ENCODE measurements around the gene PLCB4.

Gene PLCB4

DNA sequence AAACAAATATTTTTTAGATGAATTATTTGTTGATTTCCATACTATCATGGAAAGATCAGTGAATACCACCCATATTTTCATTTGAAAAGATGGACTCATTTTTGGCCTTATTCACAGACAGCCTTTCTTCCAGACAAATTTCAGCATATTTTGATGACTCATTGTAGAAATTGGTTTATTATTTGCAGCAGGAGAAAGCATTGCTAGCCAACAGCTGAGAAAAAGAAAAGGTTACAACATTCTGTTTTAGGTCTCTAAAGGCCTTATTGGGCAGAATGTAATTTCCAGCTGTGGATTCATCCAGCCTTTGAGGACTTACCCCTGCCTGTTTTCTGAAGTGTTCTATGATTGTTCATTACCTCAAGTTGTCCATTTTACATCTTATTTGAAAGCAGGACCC is 201.9 kb downstream of the PLCB4 start:
- DNase-seq (ENCODE audit: low read depth): no peak
- no peak overlapping the region for H3K4me3 ChIP-seq (ENCODE audit: low read depth, low read length)

DNA sequence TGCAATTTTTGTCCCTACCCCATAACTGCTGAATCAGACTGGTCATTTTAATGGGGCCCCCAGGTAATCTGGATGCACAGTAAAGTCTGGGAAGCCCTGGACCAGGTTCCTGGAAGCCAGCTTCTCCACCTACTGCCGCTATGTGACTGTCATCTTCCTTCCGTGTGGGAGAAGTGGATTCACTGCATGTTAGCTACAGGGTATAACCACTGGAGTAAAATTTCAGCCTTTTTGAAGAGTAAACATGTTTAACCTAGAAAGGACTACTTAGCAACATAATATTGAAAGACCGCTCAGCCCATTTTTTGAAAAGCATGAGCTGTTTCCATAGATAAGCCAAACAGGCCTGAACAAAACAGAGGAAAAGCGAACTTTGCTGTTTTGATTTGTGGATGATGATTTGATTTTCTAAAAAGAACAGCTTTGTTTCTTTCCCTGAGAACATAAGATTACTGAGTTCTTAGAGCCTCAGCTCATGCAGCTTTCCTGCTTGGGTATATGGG is 208.1 kb downstream of the PLCB4 start:
- H3K4me3 ChIP-seq (ENCODE audit: low read depth, low read length): no peak overlapping the region
- DNase-seq (ENCODE audit: low read depth): no peak
- TF ChIP-seq, protein P1, sequence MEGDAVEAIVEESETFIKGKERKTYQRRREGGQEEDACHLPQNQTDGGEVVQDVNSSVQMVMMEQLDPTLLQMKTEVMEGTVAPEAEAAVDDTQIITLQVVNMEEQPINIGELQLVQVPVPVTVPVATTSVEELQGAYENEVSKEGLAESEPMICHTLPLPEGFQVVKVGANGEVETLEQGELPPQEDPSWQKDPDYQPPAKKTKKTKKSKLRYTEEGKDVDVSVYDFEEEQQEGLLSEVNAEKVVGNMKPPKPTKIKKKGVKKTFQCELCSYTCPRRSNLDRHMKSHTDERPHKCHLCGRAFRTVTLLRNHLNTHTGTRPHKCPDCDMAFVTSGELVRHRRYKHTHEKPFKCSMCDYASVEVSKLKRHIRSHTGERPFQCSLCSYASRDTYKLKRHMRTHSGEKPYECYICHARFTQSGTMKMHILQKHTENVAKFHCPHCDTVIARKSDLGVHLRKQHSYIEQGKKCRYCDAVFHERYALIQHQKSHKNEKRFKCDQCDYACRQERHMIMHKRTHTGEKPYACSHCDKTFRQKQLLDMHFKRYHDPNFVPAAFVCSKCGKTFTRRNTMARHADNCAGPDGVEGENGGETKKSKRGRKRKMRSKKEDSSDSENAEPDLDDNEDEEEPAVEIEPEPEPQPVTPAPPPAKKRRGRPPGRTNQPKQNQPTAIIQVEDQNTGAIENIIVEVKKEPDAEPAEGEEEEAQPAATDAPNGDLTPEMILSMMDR (IDR thresholded peaks at IDR 0.05; ENCODE audit: control insufficient read depth, extremely low read depth, insufficient read depth): no peak

More for the DNA sequence above, 201.9 kb downstream of the PLCB4 start:
- TF ChIP-seq, protein P1 (IDR thresholded peaks at IDR 0.05; ENCODE audit: control insufficient read depth, extremely low read depth, insufficient read depth): no peak

DNA sequence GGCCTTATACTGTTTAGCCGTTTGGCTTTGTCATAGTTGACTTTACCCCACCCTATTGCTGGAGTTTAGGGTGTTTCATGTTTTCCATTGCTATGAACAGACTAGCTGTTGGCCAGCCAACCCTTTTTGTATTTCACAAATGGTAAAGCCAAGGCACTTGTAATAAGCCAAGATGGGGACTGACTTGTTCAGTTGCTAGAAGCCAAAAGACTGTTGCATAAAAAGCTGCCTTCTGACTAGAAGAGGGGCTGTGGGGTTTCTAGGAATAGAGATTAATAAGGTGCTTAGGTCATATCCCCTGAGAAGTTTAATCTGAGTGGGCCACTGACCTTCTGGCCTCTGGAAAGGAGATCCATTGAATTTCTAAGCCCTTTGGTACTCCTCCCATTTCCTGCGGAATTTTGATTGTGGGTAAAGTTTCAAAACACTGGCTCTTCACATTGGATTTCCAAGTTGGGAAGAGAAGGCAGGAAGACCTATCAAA is 211.1 kb downstream of the PLCB4 start:
- TF ChIP-seq, protein P1 (IDR thresholded peaks at IDR 0.05; ENCODE audit: control insufficient read depth, extremely low read depth, insufficient read depth): no peak
- no peak overlapping the region for H3K4me3 ChIP-seq (ENCODE audit: low read depth, low read length)
- no peak for DNase-seq (ENCODE audit: low read depth)

DNA sequence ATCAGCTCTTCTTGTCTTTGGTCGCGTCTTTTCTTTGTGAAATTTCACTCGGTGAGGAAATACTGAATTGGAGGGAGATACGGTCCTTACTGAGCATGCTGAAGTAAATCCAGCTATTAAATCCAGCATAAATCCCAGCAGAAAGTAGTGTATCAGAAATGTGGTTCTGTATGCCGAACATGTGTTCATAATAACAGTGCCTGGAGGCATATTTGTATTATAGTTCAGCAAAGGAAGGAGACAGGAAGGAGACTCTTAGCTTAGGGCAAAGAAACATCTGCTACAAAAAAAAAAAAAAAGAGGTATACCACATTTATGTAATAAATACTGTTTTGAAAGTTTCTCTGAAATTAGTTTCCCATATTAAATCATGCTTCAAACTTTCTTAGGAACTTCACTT is 211.8 kb downstream of the PLCB4 start:
- no peak overlapping the region for H3K4me3 ChIP-seq (ENCODE audit: low read depth, low read length)
- TF ChIP-seq, protein P1 (IDR thresholded peaks at IDR 0.05; ENCODE audit: control insufficient read depth, extremely low read depth, insufficient read depth): no peak
- no peak for DNase-seq (ENCODE audit: low read depth)

DNA sequence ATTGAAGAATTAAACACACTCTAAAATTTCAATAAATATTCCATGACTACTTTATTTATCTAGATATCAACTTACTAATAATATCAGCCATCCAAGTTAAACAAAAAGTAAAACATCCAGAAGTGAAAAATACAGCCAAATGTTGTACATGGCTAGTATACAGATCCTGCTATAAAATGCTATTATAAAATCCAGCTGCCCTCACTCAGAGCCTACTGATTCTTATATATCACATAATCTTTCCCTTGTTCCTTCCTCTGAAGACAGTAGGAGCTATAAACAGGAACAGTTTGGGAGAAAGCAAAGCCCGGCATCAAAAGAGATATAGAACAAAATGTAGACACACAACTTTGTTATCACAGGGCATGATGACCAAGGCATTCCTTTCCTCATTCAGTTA is 212.9 kb downstream of the PLCB4 start:
- DNase-seq (ENCODE audit: low read depth): peak; percentile 82
- H3K4me3 ChIP-seq (ENCODE audit: low read depth, low read length): no peak overlapping the region
- TF ChIP-seq, protein P1 (IDR thresholded peaks at IDR 0.05; ENCODE audit: control insufficient read depth, extremely low read depth, insufficient read depth): no peak

DNA sequence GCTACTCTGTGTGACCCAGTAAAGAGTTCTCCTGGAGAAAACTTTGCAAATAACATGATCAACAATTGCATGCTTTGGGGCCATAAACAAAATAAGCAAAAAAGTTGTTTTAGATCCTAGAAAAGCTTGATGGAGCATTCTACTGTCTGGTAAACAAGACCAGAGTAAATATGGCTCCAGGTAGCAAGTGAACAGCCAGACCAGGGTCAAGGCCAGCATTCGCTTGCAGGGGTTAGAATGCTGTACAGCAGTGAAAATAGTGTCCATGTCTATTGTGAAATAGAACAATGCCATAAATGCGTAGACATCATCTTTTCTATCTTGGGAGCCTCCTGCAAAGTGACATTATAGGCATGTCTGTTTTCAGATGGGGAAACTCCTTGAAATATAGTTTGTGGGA is 216.7 kb downstream of the PLCB4 start:
- no peak for DNase-seq (ENCODE audit: low read depth)
- H3K4me3 ChIP-seq (ENCODE audit: low read depth, low read length): no peak overlapping the region
- TF ChIP-seq, protein P1 (IDR thresholded peaks at IDR 0.05; ENCODE audit: control insufficient read depth, extremely low read depth, insufficient read depth): no peak
